ENCODE data around the gene OIT3. TPM values are rescaled to one million over a fixed set of nuclear protein-coding genes. Genes with fewer than 3 reads are reported as not detected.

The OIT3 gene
- total RNA-seq, 2 donors from 2014 or later: 0.13 TPM; not detected in 1

DNA sequence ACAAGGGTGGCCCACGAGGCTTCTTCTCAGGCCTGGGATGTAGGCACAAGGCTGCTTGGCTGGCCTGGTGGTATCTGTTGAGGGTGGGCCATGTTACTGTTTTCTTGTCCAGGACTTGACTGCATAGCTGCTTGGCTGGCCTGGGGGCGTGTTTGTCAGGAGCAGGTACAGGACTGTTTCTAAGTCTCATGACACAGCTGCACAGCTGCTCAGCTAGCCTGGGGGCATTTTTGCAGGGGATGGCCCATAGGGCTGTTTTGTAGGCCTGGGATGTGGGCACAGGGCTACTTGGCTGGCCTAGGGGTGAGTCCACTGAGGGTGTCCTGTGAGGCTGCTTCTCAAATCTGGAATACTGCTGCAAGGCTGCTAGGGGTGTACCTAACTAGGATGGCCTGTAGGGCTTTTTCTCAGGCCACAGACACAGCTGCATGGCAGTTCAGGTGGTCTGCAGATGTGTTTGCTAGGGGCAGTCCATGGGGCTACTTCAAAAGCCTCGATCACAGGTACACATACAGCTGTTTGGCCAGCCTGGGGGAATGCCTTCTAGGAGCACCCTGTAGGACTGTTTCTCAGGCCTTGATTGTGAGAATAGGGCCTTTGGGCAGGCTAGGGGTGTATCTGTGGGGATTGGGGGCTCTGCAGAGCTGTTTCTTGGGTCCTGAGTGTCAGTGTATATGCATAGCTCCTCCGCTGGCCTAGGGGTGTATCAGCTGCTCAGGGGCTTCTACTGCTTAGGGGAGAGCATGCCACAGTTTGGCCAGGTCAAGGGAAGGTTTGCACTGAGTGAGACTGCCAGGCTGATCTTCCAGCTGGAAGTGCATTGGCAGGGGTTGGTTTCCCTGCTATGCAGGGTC, 87.7 kb downstream of the OIT3 start:
- peaks cover 7% of the 10 kb centered on the region for H3K36me3 Mint-ChIP-seq (ENCODE audit: low read depth)
- H3K9me3 ChIP-seq (ENCODE audit: control insufficient read depth, low read length, poor library complexity, severe bottlenecking): peaks cover 20% of the 10 kb centered on the region
- H3K27ac Mint-ChIP-seq: no peak overlapping the region
- H3K4me1 Mint-ChIP-seq: no peaks in the 10 kb centered on the region
- H3K4me3 Mint-ChIP-seq: no peak overlapping the region
- ATAC-seq (no peak), DNase-seq (no peak)
- no peaks in the 10 kb centered on the region for H3K27me3 Mint-ChIP-seq

DNA sequence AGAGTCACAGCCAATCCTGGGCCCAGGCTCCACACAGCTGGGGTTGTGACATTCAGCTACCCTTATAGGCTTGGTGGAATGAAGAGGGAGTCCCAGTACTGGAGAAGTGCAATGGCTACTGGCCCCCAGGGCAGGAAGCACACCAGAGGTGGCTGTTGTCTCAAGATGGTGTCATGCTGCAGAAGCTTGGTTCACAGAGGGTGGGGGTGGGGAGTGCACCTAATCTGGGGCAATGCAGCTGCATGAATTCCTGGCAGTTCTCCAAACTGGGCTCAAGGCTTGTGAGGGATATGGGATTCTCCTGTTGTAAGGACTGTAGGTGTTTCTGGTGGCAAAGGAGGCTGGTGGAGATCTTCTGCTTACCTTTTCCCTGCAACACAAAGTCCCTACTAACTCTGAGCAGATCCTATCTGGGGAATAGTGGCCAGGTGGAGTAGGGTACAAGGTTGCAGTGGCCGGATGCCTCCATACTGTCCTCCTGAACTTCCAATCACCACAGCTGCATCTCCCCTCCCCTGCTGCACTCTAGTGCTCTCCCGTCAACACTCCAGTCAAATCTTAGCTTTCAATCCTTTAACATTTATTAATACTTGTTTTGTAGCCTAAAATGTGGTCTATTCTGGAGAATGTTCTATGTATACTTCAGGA, 88.5 kb downstream of the OIT3 start:
- ATAC-seq: no peak
- Mint-ChIP-seq H3K36me3 (ENCODE audit: low read depth) (peaks cover 5% of the 10 kb centered on the region), H3K27ac (no peak overlapping the region), H3K4me3 (no peak overlapping the region), H3K4me1 (no peaks in the 10 kb centered on the region), H3K27me3 (no peaks in the 10 kb centered on the region)
- peaks cover 15% of the 10 kb centered on the region for H3K9me3 ChIP-seq (ENCODE audit: control insufficient read depth, low read length, poor library complexity, severe bottlenecking)
- no peak for DNase-seq

Other genes starting within 250 kb of the OIT3 start
- 10 to 100 TPM; 12.6 to 14.4 TPM for gene MCU, start 201.6 kb upstream of the OIT3 start, total RNA-seq
- gene PLA2G12B, start 61.1 kb downstream of the OIT3 start, total RNA-seq: not detected
- gene P4HA1, start 203.1 kb downstream of the OIT3 start, total RNA-seq: 10 to 100 TPM; 13.7 to 15.8 TPM
- gene NUDT13, start 216.7 kb downstream of the OIT3 start, total RNA-seq: 1 to 10 TPM in 1 of 2 donors, under 1 TPM in 1; 0.86 to 1.5 TPM

Measured in T-helper 17 cell (primary cell).